ENCODE data around the gene ITGA11.

GRCh38 chr15:68386587-68387288, 45.2 kb downstream of the ITGA11 start:
- TF ChIP-seq TAF1 (IDR thresholded peaks at IDR 0.05; ENCODE audit: borderline replicate concordance, low read depth, low read length) (no peak), POLR2A (IDR thresholded peaks at IDR 0.05; ENCODE audit: low read depth, low read length) (no peak), POLR2AphosphoS5 (IDR thresholded peaks at IDR 0.05; ENCODE audit: low read depth, low read length) (no peak)

Measured in GM12892 (cell line).